ENCODE measurements around the gene CACNA1E. TPM values are rescaled to one million over a fixed set of nuclear protein-coding genes. Genes with fewer than 3 reads are reported as not detected.
A peak's percentile ranks its signal among the peaks of the same experiment; 100 is the strongest.

Gene CACNA1E
- total RNA-seq (2014; rRNA removed; shearing (Covaris generic)) (not detected in 2 replicates), total RNA-seq (2022) (not detected in 2 replicates), Bru-seq, nascent RNA (percentile 6 among the genes with signal in this experiment), BruChase-seq, experiment 1, labeled RNA remaining after a 6-hour chase (percentile 3 among the genes with signal in this experiment), BruChase-seq, experiment 2, labeled RNA remaining after a 2-hour chase (percentile 7 among the genes with signal in this experiment)
- long read RNA-seq, result 0 reads

DNA sequence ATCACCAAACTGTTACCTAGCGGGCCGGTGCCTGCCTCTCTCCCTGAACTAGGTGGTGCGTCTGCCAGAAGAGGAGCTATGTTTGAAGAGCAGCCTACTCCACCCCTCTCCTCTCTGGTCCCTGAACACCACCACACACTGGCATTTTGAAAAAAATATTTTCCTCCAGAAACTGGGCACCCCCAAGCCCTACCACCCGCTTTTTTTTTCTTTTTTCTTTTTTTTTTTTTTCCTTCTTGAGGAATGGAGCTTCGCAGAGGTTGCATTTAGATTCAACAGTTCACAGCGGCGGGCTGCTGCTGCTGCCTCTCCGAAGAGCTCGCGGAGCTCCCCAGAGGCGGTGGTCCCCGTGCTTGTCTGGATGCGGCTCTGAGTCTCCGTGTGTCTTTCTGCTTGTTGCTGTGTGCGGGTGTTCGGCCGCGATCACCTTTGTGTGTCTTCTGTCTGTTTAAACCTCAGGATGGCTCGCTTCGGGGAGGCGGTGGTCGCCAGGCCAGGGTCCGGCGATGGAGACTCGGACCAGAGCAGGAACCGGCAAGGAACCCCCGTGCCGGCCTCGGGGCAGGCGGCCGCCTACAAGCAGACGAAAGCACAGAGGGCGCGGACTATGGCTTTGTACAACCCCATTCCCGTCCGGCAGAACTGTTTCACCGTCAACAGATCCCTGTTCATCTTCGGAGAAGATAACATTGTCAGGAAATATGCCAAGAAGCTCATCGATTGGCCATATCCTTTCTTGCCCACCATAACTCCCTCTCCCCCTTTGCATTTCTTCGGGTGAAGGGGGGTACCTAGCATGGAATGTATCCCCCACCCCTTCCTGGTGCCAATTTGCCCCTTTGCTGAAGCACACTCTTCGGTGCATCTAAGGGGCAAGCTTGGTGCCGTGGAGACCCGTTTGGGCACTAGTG lies at the start of gene CACNA1E:
TSS of gene CACNA1E (plus strand) at position 233 of the 911 bp plus-strand sequence. CDS start at position 461, 228 bp downstream.
- H3K9me2 ChIP-seq (ENCODE audit: insufficient read depth, low read length), result no peaks in the 10 kb centered on the region
- ChIA-PET CTCF (ENCODE audit: unreplicated experiment) (no interaction called here), POLR2A (no interaction called here)
- H3K27ac ChIP-seq (ENCODE audit: low read depth, low read length, poor library complexity, severe bottlenecking), result no peak within 1 kb of the TSS
- intact Hi-C loops (cut with micrococcal nuclease; ENCODE audit: unreplicated experiment), result no loop called here
- no peaks in the 10 kb centered on the region for H3K9me3 ChIP-seq (ENCODE audit: low read length)
- no peak within 1 kb of the TSS for H3K4me3 ChIP-seq (ENCODE audit: low read depth, low read length, poor library complexity, severe bottlenecking)
- H3K36me3 ChIP-seq (ENCODE audit: insufficient read depth, low read length), result no peaks in the 10 kb centered on the region
- TF ChIP-seq EZH2phosphoT487 (IDR thresholded peaks at IDR 0.05; ENCODE audit: borderline replicate concordance, low read depth, low read length), result no peak
- TF ChIP-seq, protein P1, sequence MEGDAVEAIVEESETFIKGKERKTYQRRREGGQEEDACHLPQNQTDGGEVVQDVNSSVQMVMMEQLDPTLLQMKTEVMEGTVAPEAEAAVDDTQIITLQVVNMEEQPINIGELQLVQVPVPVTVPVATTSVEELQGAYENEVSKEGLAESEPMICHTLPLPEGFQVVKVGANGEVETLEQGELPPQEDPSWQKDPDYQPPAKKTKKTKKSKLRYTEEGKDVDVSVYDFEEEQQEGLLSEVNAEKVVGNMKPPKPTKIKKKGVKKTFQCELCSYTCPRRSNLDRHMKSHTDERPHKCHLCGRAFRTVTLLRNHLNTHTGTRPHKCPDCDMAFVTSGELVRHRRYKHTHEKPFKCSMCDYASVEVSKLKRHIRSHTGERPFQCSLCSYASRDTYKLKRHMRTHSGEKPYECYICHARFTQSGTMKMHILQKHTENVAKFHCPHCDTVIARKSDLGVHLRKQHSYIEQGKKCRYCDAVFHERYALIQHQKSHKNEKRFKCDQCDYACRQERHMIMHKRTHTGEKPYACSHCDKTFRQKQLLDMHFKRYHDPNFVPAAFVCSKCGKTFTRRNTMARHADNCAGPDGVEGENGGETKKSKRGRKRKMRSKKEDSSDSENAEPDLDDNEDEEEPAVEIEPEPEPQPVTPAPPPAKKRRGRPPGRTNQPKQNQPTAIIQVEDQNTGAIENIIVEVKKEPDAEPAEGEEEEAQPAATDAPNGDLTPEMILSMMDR (conservative IDR thresholded peaks at IDR 0.05; ENCODE audit: low read length), result no peak
- no TSS peak for BruUV-seq (replicated peaks)
- no peaks in the 10 kb centered on the region for H3K4me1 ChIP-seq (ENCODE audit: insufficient read depth, low read length, poor library complexity, severe bottlenecking)
- H2AFZ ChIP-seq (ENCODE audit: low read length), result no peak within 1 kb of the TSS
- no peaks in the 10 kb centered on the region for H3K79me2 ChIP-seq (ENCODE audit: insufficient read depth, low read depth, low read length)
- DNase-seq (ENCODE audit: low spot score), result no peak
- H3K4me2 ChIP-seq (ENCODE audit: low read length), result no peak within 1 kb of the TSS
- no peaks in the 10 kb centered on the region for H4K20me1 ChIP-seq (ENCODE audit: insufficient read depth, low read length)

DNA sequence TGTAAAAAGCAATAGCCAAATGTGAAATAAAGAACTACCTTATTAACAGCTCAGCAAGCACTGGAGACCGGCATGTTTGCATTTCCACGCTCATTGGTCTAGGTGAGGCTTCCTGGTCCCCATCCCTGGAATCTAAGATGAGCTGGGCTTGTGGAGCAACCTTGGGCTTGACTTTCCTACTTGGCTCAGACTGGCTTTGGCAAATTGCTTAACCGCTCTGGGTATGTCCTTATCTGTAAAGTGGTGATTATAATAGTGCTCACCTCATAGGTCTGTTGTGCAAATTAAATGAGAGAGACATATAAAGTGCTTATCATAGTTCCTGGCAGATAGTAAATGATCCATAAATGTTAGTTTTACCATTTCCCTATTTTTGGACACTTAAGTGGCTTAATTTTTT lies 49.4 kb upstream of the CACNA1E start:
- Histone ChIP-seq H3K36me3 (ENCODE audit: insufficient read depth, low read length) (no peaks in the 10 kb centered on the region), H2AFZ (ENCODE audit: low read length) (no peak overlapping the region), H3K4me3 (ENCODE audit: low read depth, low read length, poor library complexity, severe bottlenecking) (no peak overlapping the region), H3K4me1 (ENCODE audit: insufficient read depth, low read length, poor library complexity, severe bottlenecking) (no peaks in the 10 kb centered on the region), H3K27ac (ENCODE audit: low read depth, low read length, poor library complexity, severe bottlenecking) (no peak overlapping the region), H3K9me2 (ENCODE audit: insufficient read depth, low read length) (no peaks in the 10 kb centered on the region), H4K20me1 (ENCODE audit: insufficient read depth, low read length) (no peaks in the 10 kb centered on the region), H3K9me3 (ENCODE audit: low read length) (no peaks in the 10 kb centered on the region), H3K4me2 (ENCODE audit: low read length) (no peak overlapping the region), H3K79me2 (ENCODE audit: insufficient read depth, low read depth, low read length) (no peaks in the 10 kb centered on the region)
- DNase-seq (ENCODE audit: low spot score), result no peak
- no TSS peak for BruUV-seq (replicated peaks)
- TF ChIP-seq, protein P1 (conservative IDR thresholded peaks at IDR 0.05; ENCODE audit: low read length), result no peak
- TF ChIP-seq EZH2phosphoT487 (IDR thresholded peaks at IDR 0.05; ENCODE audit: borderline replicate concordance, low read depth, low read length), result no peak
- intact Hi-C loops (cut with micrococcal nuclease; ENCODE audit: unreplicated experiment), result no loop called here
- ChIA-PET POLR2A (no interaction called here), CTCF (ENCODE audit: unreplicated experiment) (no interaction called here)

DNA sequence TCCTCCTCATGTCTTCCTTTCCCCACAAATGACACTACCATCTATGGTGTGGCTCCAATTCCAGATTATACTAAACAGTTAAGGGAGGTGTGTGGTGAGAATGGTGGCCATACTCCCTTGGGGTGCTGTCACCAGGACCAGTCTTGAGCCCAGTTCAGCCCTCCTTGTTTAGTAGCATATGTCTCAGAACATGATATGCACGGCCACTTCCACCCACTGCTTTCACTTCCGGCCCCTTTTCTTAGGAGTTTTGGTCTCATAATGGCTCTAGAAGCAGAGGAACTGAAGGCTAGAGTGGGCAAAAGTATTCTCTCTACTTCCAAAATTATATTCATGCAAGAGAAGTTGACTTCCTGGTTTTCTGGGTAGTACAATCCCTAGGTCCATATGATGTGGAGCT lies 45.3 kb upstream of the CACNA1E start:
- Histone ChIP-seq H2AFZ (ENCODE audit: low read length) (no peak overlapping the region), H3K27ac (ENCODE audit: low read depth, low read length, poor library complexity, severe bottlenecking) (no peak overlapping the region), H3K4me2 (ENCODE audit: low read length) (no peak overlapping the region), H3K4me3 (ENCODE audit: low read depth, low read length, poor library complexity, severe bottlenecking) (no peak overlapping the region), H4K20me1 (ENCODE audit: insufficient read depth, low read length) (no peaks in the 10 kb centered on the region), H3K79me2 (ENCODE audit: insufficient read depth, low read depth, low read length) (no peaks in the 10 kb centered on the region), H3K36me3 (ENCODE audit: insufficient read depth, low read length) (no peaks in the 10 kb centered on the region), H3K9me3 (ENCODE audit: low read length) (no peaks in the 10 kb centered on the region), H3K9me2 (ENCODE audit: insufficient read depth, low read length) (no peaks in the 10 kb centered on the region), H3K4me1 (ENCODE audit: insufficient read depth, low read length, poor library complexity, severe bottlenecking) (no peaks in the 10 kb centered on the region)
- BruUV-seq (replicated peaks), result no TSS peak
- ChIA-PET CTCF (ENCODE audit: unreplicated experiment) (no interaction called here), POLR2A (no interaction called here)
- intact Hi-C loops (cut with micrococcal nuclease; ENCODE audit: unreplicated experiment), result no loop called here
- DNase-seq (ENCODE audit: low spot score), result no peak
- no peak for TF ChIP-seq EZH2phosphoT487 (IDR thresholded peaks at IDR 0.05; ENCODE audit: borderline replicate concordance, low read depth, low read length)
- TF ChIP-seq, protein P1 (conservative IDR thresholded peaks at IDR 0.05; ENCODE audit: low read length), result no peak

Measured in OCI-LY7 (cell line).